IPS-18a (cell line): Measurements from ENCODE around the gene SARS1.

ENCODE experiments used
- H3K27ac ChIP-seq: one replicate; pipeline ENCODE4 v1.5.1; 2013; ENCODE audit warnings: low read length
- H3K27me3 ChIP-seq: one replicate; pipeline ENCODE4 v1.6.1; 2013; ENCODE audit warnings: mild to moderate bottlenecking, low read length; ENCODE audit not compliant: control insufficient read depth, insufficient read depth
- H3K36me3 ChIP-seq: one replicate; pipeline ENCODE4 v1.6.1; 2013; ENCODE audit warnings: low read depth, low read length; ENCODE audit not compliant: control insufficient read depth
- H3K4me1 ChIP-seq: one replicate; pipeline ENCODE4 v1.6.1; 2013; ENCODE audit warnings: low read depth, low read length; ENCODE audit not compliant: control insufficient read depth
- H3K4me3 ChIP-seq: one replicate; pipeline ENCODE4 v1.5.1; 2013; ENCODE audit warnings: low read length
- H3K9ac ChIP-seq: one replicate; pipeline ENCODE4 v1.6.1; 2013; ENCODE audit warnings: mild to moderate bottlenecking, low read length, moderate library complexity
- H3K9me3 ChIP-seq: one replicate; pipeline ENCODE4 v1.6.1; 2013; ENCODE audit warnings: low read depth, low read length; ENCODE audit not compliant: control insufficient read depth

SARS1 gene

DNA sequence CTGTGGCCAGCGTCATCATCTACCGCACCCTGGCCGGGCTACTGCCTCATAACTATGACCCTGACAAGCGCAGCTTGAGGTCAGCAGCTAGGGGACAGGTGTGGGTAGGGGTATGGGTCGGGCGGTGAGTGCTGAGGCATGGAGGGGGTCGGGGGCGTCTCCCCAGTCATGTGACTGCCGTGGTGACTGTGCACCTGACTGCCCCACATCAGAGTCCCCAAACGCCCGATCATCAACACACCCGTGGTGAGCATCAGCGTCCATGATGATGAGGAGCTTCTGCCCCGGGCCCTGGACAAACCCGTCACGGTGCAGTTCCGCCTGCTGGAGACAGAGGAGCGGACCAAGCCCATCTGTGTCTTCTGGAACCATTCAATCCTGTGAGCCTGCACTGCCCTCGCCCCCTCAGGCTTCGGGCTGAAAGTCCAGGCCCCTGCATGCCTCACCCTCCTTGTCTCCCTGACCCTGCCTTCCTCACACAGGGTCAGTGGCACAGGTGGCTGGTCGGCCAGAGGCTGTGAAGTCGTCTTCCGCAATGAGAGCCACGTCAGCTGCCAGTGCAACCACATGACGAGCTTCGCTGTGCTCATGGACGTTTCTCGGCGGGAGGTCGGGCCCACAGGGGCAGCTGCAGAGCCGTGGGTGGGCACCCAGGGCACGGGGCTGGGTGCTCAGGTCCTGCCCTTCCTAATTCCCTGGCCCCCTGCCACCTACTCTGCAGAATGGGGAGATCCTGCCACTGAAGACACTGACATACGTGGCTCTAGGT is 55.7 kb downstream of the SARS1 start:
- Histone ChIP-seq H3K27ac (no peak overlapping the region), H3K36me3 (peaks cover 37% of the 10 kb centered on the region), H3K4me3 (no peak overlapping the region), H3K9ac (no peak overlapping the region), H3K4me1 (no peaks in the 10 kb centered on the region), H3K9me3 (no peaks in the 10 kb centered on the region), H3K27me3 (no peaks in the 10 kb centered on the region)

DNA sequence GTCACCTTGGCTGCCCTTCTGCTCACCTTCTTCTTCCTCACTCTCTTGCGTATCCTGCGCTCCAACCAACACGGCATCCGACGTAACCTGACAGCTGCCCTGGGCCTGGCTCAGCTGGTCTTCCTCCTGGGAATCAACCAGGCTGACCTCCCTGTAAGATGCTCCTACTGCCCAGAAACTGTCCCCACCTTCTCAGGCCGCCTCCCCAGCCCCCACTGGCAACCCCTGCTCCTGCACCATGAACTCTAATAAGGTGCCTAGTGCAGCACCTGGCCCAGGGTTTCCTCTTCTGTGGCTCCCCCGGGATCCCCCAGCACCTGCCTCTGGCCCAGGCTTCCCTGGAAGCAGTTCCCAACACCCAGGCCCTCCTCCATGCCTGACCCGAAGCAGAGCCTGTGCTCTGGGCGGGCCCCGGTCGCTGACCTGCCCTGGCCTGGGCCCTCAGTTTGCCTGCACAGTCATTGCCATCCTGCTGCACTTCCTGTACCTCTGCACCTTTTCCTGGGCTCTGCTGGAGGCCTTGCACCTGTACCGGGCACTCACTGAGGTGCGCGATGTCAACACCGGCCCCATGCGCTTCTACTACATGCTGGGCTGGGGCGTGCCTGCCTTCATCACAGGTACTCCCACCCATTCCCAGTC is 56.4 kb downstream of the SARS1 start:
- no peak overlapping the region for H3K4me3 ChIP-seq
- H3K36me3 ChIP-seq: peaks cover 30% of the 10 kb centered on the region
- H3K4me1 ChIP-seq: no peaks in the 10 kb centered on the region
- no peak overlapping the region for H3K27ac ChIP-seq
- no peaks in the 10 kb centered on the region for H3K27me3 ChIP-seq
- no peak overlapping the region for H3K9ac ChIP-seq
- no peaks in the 10 kb centered on the region for H3K9me3 ChIP-seq

DNA sequence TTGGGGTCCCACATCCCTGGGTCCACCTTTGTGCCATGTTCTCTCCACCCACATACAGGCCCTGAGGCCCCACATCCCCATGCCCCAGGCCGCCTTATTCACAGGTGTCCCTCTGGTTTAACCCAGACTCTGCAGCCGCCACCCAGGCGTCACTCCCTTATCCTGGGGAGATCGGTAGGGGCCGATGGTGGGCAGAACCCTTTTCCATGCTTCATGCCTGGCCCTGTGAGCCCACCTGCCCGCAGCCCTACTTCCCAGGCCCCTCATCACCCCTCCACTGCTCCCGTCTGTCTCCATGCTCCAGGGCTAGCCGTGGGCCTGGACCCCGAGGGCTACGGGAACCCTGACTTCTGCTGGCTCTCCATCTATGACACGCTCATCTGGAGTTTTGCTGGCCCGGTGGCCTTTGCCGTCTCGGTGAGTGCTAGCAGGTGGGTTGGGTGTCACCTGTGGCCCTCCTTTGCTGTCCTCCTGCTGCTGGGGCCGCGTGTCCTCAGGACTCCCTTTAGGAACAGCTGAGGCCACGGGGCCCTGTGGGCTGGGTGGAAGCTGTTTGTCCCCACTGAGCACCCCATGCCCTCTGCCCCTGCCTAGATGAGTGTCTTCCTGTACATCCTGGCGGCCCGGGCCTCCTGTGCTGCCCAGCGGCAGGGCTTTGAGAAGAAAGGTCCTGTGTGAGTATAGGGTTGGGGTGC is 57.1 kb downstream of the SARS1 start:
- H3K27ac ChIP-seq: no peak overlapping the region
- H3K36me3 ChIP-seq: peaks cover 24% of the 10 kb centered on the region
- H3K9me3 ChIP-seq: no peaks in the 10 kb centered on the region
- no peak overlapping the region for H3K4me3 ChIP-seq
- H3K9ac ChIP-seq: no peak overlapping the region
- H3K4me1 ChIP-seq: no peaks in the 10 kb centered on the region
- H3K27me3 ChIP-seq: no peaks in the 10 kb centered on the region

DNA sequence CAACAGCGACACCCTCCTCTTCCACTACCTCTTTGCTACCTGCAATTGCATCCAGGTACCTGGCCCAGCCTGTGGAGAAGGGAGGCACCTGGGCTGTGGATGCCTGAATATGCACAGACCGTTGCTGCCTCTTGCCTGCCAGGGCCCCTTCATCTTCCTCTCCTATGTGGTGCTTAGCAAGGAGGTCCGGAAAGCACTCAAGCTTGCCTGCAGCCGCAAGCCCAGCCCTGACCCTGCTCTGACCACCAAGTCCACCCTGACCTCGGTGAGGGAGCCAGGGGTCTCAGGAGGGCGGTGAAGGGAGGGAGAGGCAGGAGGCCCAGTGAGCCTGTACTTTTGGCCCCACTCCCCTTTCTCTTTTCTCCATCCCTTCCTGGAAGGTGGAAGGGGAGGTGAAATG is 57.7 kb downstream of the SARS1 start:
- Histone ChIP-seq H3K4me3 (no peak overlapping the region), H3K27ac (no peak overlapping the region), H3K36me3 (peaks cover 23% of the 10 kb centered on the region), H3K4me1 (no peaks in the 10 kb centered on the region), H3K9ac (no peak overlapping the region), H3K27me3 (no peaks in the 10 kb centered on the region), H3K9me3 (no peaks in the 10 kb centered on the region)

DNA sequence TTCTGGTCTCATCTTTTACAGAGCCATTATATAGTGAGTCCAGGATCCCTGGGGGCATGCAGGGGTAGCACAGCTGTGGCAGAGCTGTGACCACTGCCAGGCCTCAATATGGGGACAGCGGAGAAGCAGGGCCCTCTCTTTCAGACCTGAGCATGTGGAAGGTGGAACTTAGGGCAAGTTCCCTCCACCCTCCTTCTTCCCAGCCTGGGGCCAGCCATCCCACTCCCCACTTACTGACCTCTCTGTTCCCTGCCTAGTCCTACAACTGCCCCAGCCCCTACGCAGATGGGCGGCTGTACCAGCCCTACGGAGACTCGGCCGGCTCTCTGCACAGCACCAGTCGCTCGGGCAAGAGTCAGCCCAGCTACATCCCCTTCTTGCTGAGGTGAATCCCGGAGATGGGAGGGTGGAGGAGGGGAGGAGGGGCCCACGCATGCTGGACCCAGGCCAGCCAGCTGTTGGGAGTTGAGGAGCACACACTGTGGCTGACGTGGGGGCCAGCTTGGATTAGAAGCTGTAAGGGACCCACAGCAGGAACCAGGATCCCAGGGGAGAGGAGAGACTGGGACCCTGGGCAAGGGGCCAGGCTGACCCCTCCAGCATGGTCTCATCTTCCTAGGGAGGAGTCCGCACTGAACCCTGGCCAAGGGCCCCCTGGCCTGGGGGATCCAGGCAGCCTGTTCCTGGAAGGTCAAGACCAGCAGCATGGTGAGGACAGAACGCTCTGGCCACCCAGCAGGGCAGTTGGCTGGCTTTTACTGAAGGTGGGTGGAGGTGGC is 58.5 kb downstream of the SARS1 start:
- Histone ChIP-seq H3K27me3 (no peaks in the 10 kb centered on the region), H3K4me3 (no peak overlapping the region), H3K27ac (no peak overlapping the region), H3K9me3 (no peaks in the 10 kb centered on the region), H3K9ac (no peak overlapping the region), H3K36me3 (peaks cover 23% of the 10 kb centered on the region), H3K4me1 (no peaks in the 10 kb centered on the region)

DNA sequence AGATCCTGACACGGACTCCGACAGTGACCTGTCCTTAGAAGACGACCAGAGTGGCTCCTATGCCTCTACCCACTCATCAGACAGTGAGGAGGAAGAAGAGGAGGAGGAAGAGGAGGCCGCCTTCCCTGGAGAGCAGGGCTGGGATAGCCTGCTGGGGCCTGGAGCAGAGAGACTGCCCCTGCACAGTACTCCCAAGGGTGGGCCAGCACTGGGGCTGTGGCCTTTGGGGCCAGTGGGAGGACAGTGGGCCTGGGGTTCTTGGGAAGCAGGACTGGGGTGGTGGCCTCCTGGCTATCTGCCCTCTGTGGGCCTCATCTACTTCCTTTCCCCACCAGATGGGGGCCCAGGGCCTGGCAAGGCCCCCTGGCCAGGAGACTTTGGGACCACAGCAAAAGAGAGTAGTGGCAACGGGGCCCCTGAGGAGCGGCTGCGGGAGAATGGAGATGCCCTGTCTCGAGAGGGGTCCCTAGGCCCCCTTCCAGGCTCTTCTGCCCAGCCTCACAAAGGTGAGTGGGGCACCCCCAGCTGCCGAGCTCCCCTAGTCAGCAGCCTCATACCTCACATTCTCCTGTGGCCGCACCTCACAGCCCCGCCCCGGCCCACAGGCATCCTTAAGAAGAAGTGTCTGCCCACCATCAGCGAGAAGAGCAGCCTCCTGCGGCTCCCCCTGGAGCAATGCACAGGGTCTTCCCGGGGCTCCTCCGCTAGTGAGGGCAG is 59.3 kb downstream of the SARS1 start:
- H3K27ac ChIP-seq: no peak overlapping the region
- no peaks in the 10 kb centered on the region for H3K9me3 ChIP-seq
- no peaks in the 10 kb centered on the region for H3K4me1 ChIP-seq
- no peaks in the 10 kb centered on the region for H3K27me3 ChIP-seq
- no peak overlapping the region for H3K4me3 ChIP-seq
- H3K36me3 ChIP-seq: peaks cover 18% of the 10 kb centered on the region
- no peak overlapping the region for H3K9ac ChIP-seq

DNA sequence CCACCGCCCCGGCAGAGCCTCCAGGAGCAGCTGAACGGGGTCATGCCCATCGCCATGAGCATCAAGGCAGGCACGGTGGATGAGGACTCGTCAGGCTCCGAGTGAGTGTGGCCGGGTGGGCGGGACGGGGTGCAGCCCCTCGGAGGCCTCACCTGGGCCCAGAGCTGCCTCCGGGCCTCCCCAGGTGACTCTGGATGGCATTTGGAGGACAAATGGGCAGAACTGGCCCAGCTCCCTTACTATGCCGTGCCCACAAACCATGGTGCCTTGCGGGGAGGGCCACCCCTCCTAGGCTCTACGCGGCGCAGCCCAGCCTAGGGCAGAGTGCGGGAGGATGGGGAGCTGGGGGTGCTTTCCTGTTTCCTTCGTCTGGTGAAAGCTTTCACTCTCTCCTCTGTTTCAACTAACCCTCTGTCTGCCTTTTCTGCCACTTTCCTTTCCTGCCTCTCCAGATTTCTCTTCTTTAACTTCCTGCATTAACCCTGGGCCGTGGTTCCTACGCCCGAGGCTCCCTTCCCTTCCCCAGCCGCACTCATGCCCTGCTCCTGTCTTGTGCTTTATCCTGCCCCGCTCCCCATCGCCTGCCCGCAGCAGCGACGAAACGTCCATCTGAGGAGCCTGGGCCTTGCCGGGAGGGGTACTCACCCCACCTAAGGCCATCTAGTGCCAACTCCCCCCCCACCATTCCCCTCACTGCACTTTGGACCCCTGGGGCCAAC is 60.0 kb downstream of the SARS1 start:
- Histone ChIP-seq H3K4me1 (no peaks in the 10 kb centered on the region), H3K9ac (no peak overlapping the region), H3K27me3 (no peaks in the 10 kb centered on the region), H3K36me3 (peaks cover 15% of the 10 kb centered on the region), H3K27ac (no peak overlapping the region), H3K4me3 (no peak overlapping the region), H3K9me3 (no peaks in the 10 kb centered on the region)

DNA sequence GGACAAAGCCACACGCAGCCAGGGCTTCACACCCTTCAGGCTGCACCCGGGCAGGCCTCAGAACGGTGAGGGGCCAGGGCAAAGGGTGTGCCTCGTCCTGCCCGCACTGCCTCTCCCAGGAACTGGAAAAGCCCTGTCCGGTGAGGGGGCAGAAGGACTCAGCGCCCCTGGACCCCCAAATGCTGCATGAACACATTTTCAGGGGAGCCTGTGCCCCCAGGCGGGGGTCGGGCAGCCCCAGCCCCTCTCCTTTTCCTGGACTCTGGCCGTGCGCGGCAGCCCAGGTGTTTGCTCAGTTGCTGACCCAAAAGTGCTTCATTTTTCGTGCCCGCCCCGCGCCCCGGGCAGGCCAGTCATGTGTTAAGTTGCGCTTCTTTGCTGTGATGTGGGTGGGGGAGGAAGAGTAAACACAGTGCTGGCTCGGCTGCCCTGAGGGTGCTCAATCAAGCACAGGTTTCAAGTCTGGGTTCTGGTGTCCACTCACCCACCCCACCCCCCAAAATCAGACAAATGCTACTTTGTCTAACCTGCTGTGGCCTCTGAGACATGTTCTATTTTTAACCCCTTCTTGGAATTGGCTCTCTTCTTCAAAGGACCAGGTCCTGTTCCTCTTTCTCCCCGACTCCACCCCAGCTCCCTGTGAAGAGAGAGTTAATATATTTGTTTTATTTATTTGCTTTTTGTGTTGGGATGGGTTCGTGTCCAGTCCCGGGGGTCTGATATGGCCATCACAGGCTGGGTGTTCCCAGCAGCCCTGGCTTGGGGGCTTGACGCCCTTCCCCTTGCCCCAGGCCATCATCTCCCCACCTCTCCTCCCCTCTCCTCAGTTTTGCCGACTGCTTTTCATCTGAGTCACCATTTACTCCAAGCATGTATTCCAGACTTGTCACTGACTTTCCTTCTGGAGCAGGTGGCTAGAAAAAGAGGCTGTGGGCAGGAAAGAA is 61.1 kb downstream of the SARS1 start:
- no peaks in the 10 kb centered on the region for H3K4me1 ChIP-seq
- no peak overlapping the region for H3K9ac ChIP-seq
- no peaks in the 10 kb centered on the region for H3K27me3 ChIP-seq
- peaks cover 16% of the 10 kb centered on the region for H3K36me3 ChIP-seq
- no peak overlapping the region for H3K27ac ChIP-seq
- H3K9me3 ChIP-seq: no peaks in the 10 kb centered on the region
- H3K4me3 ChIP-seq: no peak overlapping the region

DNA sequence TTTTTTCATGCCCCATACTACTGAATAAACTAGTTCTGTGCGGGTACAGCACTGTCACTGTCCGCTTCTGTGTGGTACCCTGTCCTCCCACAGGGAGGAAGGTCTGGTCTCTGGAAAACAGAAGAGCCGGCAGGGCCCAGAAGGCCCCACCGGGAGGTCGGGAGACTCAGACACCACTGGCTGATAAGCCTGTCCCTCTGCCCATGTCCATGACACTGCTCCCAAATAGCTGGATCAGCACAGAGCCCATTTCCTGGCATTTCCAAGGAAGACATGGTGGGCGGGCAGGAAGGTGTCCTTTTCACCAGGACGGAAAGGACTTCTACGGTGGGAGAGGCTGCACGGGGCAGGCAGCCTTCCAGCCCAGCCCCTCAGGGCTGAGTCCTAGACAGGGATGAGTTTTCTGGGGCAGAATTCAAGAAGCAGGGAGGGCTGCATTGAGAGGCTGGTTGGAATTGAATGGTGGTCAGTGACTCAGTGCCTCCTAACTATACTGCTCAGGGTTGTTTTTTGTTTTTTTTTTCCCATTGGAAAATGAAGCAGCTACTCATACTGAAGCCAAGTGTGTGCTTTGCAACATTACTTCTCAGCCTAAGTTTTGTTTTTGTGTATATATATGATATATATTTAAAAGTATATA is 62.1 kb downstream of the SARS1 start:
- Histone ChIP-seq H3K4me3 (no peak overlapping the region), H3K36me3 (peaks cover 21% of the 10 kb centered on the region), H3K9ac (no peak overlapping the region), H3K27ac (no peak overlapping the region), H3K27me3 (no peaks in the 10 kb centered on the region), H3K4me1 (no peaks in the 10 kb centered on the region), H3K9me3 (no peaks in the 10 kb centered on the region)
